ENCODE measurements around the gene CADM2.
"Not testable (repeated sequence)": the region's sequence is repeated elsewhere in the genome, so short reads cannot be mapped to it uniquely, and the experiment has no call there.

CADM2 gene

DNA sequence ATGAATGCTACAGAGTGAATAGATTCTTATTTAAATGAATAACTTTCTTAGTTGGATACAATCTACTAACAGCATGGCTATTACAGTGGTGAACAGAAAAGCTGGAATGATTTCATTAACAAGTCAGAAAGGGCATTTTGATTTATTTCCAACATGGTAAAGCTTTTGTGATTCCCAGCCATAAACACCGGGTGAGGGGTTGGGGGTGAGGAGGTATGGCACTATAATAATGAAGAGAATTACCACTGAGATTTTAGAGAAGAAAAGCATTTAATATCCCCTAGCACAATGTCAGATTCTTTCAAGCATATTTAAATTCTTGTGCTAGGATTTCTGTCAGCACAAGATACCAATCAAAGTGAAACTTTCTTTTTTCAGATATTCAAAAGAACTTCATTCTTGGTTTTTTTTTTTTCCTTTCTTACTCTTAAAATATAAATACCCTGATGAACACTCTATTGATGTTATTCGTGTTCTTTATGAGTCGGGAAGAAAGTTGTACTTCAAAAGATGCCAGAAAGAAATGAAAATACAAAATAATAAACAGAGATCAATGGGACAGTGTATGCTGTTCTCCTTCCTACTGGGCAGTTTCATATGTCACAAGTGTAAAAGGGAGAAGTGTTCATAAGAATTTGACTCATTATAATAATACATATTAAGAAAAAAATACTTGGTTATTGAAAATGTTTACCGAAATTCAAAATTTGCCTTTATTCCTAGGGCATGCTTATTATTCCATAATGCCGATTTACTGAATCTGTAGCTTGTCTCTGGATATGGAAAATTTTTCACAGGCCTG, 522.8 kb downstream of the CADM2 start:
- DNase-seq (ENCODE audit: low read depth) = no peak

DNA sequence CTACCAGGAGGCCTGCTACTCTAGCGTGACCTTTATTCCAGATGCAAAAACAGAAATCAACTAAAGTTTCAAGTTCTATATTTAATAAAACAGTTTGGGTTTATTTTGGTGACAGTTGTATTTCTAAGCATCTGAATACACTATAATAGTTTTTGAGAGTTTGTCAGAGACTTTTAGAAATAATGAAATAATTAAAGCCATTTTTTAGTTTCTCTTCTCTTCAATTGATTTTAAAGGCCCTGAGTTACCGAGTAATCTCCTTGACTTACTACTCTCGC, 523.4 kb downstream of the CADM2 start:
- no peak for DNase-seq (ENCODE audit: low read depth)

DNA sequence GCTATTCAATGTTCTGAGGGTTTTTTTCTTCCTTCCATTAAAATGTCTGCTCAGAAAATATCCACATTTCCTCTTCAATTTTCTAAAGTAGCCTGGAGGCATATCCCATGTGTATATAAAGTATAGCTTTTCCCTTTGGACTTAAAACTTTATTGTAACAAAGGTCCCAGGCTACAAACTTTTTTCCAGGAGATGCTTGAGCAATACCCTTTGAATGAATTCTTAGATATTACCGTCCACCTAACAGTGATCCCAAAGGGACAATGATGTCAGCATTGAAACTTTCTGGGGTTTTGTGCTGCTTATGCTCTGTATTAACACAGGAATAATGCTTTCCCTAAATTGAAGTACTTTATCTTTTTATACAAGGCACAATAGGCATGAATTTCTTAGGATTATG, 525.2 kb downstream of the CADM2 start:
- DNase-seq (ENCODE audit: low read depth) = no peak

DNA sequence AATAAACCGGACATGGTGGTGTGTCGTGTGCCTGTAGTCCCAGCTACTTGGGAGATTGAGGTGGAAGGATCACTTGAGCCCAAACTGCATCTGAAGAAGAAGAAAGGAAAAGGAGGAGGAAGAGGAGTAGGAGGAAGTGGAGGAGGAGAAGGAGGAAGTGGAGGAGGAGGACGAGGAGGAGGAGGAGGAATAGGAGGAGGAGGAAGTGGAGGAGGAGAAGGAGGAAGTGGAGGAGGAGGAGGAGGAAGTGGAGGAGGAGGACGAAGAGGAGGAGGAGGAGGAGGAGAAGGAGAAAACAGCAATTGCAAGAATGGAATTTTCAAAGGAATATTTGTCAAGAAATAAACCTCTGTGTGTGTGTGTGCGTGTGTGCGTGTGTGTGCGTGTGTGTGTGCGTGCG, 528.6 kb downstream of the CADM2 start:
- DNase-seq (ENCODE audit: low read depth) = no peak

DNA sequence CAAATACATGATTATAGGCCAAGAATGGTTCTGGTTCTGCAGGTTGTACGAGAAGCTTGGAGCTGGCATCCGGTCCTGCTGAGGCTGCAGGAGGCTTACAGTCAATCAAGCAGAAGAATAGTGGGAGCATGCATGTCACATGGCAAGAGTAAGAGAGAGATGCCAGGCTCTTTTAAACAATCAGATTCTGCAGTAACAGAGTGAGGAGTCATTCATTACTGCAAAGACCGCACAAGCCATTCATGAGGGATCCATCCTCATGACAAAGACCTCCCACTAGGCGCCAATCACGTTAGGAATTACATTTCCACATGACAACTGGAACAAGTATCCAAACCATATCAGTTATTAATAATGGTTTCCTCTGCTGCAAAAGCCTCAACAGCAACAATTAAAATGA, 536.8 kb downstream of the CADM2 start:
- no peak for DNase-seq (ENCODE audit: low read depth)

DNA sequence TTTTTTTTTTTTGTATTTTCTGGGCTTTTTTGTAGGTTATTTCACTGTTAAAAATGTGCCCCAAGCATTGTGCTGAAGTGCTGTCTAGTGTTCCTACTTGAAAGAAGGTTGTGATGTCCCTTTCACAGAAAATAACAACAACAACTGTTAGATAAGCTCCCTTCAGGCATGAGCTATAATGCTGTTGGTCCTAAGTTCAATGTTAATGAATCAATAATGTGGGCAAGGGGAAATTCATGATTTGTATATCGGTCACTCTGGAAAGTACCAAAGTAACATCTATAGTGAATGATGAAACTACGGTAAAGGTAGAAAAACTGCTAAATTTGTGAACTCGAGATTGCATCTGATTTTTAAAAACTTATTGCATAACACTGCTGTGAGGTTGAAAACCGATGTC, 539.4 kb downstream of the CADM2 start:
- DNase-seq (ENCODE audit: low read depth) = no peak

DNA sequence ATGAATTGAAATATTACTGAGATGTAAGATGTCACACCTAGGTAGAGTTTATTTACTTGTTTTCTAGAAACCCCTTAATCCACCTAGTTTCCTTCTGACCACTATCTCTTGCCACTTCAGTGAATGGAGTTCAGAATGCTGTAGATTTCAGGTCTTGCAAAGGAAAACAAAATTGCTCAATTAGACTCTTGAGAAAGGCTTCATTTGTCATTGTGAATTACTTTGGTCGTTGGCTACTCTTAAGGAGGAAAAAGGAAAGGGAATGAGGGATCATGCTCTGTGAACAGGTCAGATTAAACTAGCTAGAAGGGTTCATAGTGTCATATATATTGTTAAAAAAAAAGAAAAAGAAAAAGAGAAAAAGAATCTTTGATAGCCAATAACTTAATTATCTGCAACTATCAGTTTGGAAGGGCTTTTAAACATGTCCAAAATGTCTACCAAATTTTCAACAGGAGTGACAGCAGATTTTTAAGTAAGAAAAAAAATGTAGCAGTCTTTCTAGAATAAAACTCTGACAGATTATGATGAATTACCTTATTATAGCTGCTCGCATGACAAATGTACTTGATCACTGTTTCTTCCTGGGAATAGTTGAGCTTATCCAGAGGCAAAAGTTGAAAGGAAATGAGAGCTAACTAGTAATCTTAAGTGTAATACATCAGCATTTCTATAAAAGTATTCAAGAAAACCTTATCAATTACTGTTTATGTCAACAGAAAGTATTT, 543.5 kb downstream of the CADM2 start:
- no peak for DNase-seq (ENCODE audit: low read depth)

DNA sequence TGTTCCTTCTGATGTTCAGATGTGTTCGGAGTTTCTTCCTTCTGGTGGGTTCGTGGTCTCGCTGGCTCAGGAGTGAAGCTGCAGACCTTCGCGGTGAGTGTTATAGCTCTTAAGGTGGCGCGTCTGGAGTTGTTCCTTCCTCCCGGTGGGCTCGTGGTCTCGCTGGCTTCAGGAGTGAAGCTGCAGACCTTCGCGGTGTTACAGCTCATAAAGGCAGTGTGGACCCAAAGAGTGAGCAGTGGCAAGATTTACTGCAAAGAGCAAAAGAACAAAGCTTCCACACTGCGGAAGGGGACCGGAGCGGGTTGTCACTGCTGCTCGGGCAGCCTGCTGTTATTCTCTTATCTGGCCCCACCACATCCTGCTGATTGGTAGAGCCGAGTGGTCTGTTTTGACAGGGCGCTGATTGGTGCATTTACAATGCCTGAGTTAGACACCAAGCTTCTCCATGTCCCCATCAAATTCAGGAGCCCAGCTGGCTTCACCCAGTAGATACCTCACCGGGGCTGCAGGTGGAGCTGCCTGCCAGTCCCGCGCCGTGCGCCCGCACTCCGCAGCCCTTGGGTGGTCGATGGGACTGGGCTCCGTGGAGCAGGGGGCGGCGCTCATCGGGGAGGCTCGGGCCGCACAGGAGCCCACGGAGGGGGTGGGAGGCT, 545.5 kb downstream of the CADM2 start:
- not testable (repeated sequence) for DNase-seq (ENCODE audit: low read depth)

DNA sequence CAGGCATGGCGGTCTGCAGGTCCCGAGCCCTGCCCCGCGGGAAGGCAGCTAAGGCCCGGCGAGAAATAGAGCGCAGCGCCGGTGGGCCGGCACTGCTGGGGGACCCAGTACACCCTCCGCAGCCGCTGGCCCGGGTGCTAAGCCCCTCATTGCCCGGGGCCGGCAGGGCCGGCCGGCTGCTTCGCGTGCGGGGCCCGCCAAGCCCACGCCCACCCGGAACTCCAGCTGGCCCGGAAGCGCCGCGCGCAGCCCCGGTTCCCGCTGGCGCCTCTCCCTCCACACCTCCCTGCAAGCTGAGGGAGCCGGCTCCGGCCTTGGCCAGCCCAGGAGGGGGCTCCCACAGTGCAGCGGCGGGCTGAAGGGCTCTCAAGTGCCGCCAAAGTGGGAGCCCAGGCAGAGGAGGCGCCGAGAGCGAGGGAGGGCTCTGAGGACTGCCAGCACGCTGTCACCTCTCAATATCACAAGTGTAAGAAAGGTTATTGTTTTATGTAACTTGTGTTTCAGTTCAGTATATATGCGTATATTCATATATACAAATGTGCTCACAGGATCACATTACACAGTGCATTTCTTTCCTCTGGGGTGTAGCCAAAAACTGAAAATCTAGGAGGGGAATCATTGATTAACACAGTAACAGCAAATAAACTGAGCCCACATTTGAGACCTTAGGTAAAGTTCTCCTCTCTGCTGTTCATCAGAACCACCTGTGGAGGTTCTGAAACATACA, 546.2 kb downstream of the CADM2 start:
- DNase-seq (ENCODE audit: low read depth) = not testable (repeated sequence)

DNA sequence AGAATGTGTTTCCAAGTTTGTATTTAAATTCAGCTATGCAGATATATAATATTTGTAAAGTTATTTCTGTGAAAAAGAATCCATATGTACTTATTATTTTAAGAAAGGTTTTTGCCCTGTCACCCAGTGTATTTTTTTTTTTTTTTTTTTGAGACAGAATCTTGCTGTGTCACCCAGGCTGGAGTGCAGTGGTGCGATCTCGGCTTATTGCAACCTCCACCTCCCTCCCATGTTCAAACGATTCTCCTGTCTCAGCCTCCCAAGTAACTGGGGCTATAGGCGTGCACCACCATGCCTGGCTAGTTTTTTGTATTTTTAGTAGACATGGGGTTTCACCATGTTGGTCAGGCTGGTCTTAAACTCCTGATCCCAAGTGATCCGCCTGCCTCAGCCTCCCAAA, 548.3 kb downstream of the CADM2 start:
- not testable (repeated sequence) for DNase-seq (ENCODE audit: low read depth)

DNA sequence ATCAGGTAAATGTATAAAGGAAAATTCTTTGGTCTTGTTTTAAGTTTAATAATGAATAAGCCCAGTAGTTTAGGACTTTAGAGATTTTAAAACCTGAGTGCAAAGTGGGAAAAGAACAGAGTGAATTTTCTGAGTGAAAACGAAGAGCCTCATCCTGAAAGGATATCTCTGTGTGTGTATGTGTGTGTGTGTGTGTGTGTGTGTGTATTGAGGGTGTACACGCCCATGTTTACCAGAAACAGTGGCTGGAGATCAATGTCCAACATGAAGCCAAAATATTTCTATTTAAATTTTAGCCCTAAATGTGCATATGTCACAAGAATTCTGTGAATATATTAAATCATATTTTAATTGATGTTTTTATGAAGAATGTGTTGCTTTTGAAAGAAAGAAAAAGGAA, 549.9 kb downstream of the CADM2 start:
- no peak for DNase-seq (ENCODE audit: low read depth)

DNA sequence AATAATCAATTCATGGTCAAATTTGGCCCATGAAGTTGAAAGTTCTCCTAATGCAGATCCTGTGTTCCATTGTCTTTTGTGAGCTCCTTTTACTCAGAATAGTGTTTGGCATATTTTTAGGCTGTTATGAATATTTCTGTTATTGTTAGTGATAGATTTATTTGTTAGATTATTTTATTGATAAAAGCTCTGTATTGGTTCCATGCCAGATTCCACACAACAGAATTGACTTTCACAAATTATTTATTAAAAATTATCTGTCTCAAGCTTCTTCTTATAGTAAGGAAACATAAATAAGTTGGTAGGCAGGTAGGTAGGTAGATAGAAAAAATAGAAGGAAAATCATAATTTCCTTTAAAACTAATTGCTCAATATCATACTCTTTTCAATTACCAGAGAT, 557.4 kb downstream of the CADM2 start:
- no peak for DNase-seq (ENCODE audit: low read depth)

DNA sequence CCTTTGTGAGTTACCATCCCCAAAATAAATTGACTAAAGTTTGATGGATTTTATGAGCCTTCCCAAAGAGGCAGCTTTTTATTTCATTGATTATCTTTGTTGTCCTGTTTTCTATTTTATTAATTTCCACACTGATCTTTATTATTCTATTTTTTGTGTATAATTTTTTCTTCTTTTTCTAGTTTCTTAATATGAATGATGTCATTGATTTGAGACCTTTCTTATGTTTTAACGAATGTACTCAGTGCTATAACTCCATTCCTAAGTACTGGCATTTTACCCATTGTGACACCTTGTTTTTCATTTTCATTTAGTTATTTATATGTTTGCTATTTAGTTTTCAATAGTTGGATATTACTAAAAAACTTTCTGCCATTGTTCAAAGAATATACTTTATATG, 565.3 kb downstream of the CADM2 start:
- DNase-seq (ENCODE audit: low read depth) = no peak

DNA sequence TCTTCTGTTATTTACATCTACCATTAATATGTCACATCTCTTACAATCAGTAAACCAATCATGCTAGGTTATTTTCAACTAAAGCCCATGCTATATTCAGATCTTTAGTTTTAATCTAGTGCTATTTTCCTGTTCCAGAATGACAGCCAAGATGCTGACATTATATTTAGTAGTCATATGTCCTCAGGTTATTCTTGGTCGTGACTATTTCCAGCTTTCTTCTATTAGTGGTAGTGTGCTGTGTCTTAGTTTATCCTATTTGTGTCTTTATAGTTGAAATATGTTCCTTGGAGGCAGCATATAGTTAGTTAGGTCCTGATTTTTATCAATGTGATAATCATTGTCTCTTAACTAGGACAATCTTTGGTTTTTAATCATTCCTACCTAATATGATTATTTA, 566.5 kb downstream of the CADM2 start:
- no peak for DNase-seq (ENCODE audit: low read depth)

DNA sequence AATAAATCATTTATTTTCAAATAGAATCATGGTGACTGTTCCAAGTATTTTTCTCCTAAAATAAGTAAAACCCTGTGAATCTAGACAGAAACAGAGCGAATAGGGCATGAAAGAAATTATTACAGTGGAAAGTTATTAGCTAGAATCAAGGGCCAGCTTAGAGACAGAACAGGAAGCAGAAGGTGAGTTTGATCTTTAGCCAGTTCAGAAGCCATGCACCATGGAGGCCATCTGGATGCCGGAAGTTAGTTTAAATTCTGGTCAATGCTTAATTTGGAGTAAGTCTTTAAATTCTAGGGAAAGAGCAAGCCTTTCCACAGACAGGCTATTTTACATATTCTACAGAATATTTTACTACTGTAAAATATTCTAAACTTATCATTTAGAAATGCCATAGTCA, 574.8 kb downstream of the CADM2 start:
- DNase-seq (ENCODE audit: low read depth) = no peak

DNA sequence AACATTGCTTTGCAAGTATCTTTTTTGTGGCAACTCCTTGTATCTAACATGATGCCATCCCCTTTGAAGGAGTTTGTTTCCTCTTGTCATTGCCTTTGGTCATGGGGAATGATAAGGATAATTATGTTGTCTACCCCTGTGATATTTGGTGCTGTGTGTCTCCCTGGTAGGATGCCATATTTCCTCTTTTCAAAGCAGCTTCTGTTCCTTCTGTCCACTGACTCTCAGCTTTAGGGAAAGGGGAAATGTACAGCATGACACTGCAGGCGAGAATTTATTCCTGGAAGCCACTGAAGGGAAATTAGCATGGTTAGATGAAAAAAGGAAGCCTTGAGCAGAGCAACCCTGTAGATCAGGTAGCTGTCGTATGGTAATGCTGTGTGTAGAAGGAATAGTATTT, 576.7 kb downstream of the CADM2 start:
- DNase-seq (ENCODE audit: low read depth) = no peak

DNA sequence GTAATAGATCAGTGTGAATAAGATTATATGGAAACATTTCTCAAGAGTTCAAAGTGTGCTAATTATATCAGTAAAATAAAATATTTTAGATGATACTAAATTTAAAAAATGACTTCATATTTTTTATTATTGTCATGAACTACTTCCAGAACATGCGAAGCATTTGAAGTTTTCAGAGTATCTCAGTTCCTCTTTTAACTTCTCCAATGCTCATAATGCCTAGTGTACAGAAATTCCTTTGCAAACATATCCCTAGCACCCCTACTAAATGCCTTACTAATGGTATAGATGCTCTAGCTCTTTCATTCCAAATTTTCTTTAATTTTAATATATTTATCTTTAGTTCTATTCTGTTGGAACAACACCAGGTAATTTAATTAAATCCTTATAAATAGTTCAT, 580.4 kb downstream of the CADM2 start:
- no peak for DNase-seq (ENCODE audit: low read depth)

DNA sequence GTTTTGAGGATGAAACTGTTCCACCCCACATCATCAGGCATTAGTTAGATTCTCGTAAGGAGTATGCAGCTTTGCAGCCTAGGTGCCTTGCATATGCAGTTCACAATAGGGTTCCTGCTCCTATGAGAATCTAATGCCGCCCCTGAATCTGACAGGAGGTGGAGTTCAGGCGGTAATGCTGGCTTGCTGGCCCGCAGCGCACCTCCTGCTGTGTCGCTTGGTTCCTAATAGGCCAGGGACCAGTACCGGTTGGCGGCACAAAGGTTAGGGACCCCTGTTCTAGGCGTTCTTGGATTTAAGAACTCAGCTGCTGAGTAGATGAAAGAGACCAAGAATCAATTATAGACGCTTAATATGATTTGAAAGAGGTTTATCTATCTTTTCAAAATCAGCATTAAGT, 595.4 kb downstream of the CADM2 start:
- no peak for DNase-seq (ENCODE audit: low read depth)

DNA sequence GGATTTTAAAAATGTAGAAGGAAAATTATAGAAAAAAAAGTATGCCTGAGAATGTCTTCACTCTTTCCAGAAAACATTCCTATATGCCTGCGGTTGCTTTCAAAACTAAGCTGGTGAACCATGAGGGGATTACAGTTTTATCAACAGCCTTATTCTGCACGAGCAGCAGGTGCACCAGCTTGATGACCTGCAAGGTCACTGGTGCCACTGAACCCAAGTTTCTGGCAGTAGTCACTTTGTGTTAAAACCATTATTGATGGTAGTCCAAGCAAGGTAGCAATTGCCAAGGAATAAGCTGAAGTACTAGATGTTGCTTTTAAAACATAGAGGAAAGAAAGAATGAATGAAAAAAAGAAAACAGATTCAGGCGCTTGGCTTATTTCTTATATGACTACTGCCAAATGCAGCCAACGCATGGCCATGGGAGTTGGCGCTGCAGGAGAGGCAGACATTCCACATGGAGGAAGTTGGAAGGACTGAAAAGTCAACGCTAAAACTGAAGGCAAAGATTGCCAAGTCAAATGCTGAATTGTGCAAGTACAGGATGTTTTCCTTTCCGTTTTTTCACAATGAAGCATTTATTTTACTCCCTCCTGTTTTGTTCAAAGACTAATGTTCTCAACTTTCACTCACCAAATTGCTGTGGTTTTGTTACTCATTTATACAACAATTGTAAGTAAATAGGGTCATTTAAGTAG, 601.4 kb downstream of the CADM2 start:
- no peak for DNase-seq (ENCODE audit: low read depth)

DNA sequence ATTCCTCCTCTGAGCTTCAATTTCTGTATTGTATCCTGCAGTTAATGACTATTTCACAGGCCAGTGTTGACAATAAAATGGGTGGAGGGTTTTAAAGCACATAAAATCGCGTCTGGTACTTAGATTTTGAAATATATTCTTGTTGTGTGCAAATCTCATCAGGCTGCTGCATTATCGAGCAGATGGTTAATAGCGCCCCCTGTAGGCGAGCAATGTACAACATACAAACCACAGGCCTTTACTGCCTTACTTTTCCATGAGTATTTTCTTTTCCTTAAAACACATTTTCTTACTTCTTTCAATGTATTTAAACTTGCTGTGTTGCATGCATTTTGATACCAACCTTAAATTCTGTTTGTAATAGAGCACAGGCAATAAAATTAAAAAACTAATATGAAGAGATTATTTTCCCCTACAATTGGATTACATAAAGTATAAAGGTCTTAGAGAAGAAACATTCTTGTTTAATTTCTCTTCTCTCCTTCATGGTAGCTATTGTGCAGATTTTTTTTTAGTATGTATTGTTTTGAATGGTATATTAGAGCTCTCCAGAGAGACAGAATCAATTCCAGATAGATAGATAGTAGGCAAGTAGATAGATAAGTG, 608.4 kb downstream of the CADM2 start:
- DNase-seq (ENCODE audit: low read depth) = no peak

DNA sequence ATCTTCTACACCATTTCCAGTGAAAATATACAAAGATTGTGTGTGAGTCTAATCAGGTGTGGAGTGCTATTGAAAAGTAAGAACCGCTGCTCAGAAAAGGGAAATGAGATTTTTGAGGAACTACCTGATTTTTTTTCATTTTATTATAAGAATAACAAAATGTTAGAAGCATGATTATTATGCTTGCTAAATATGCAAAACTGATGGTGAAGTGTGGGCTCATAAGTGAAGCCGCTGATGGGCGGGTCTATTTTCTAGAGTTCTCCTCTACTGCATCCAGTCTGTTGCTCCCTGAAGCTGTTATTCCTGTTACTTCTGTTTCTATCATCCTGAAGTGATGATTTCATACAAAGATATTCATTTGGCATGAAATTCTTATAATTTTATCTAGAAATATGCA, 612.0 kb downstream of the CADM2 start:
- no peak for DNase-seq (ENCODE audit: low read depth)

DNA sequence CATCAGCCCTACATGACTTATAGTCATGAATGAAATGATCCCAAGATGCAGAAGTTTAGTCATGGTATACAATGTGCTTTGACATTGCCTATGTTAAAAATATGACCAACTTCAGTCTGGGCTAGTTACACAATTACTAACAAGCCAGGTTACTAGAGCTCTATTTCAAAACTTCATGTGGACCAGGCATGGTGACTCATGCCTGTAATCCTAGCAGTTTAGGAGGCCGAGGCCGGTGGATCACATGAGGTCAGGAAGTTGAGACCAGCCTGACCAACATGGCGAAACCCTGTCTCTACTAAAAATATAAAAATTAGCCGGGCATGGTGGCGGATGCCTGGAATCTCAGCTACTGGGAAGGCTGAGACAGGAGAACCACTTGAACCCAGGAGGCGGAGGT, 613.0 kb downstream of the CADM2 start:
- no peak for DNase-seq (ENCODE audit: low read depth)
